NT2/D1 (cell line): ENCODE data around the gene CSNK1G3.

ENCODE experiments used
- DNase-seq: peaks from one replicate; pipeline ENCODE4 v3.0.0-alpha.2; 2011; ENCODE audit warnings: low read depth, low spot score
- H3K27me3 ChIP-seq: 2 replicates; pipeline ENCODE4 v1.6.0; 2011; ENCODE audit warnings: mild to moderate bottlenecking; ENCODE audit not compliant: insufficient read length, insufficient read depth
- H3K36me3 ChIP-seq: 2 replicates; pipeline ENCODE4 v1.6.1; 2011; ENCODE audit warnings: mild to moderate bottlenecking, low read length, mixed read lengths; ENCODE audit not compliant: insufficient read depth, insufficient read length
- H3K4me1 ChIP-seq: 2 replicates; pipeline ENCODE4 v1.5.1; 2011; ENCODE audit not compliant: insufficient read depth, insufficient read length
- H3K4me3 ChIP-seq: 2 replicates; pipeline ENCODE4 v1.5.1; 2011; ENCODE audit warnings: low read depth; ENCODE audit not compliant: insufficient read length
- H3K9ac ChIP-seq: 2 replicates; pipeline ENCODE4 v1.6.0; 2011; ENCODE audit warnings: low read depth; ENCODE audit not compliant: insufficient read length
- H3K9me3 ChIP-seq: 2 replicates; pipeline ENCODE4 v1.5.1; 2011; ENCODE audit warnings: mild to moderate bottlenecking, low read length; ENCODE audit not compliant: insufficient read depth
- SUZ12 ChIP-seq: IDR thresholded peaks from 2 replicates; pipeline ENCODE4 v1.6.1; 2011; ENCODE audit not compliant: insufficient read length, insufficient read depth; ENCODE audit errors: extremely low read depth
- YY1 ChIP-seq: IDR thresholded peaks from 2 replicates; pipeline ENCODE4 v1.6.1; 2011; ENCODE audit not compliant: insufficient read length, insufficient read depth
- ZNF274 ChIP-seq: IDR thresholded peaks from 2 replicates; pipeline ENCODE4 v1.6.1; 2011; ENCODE audit warnings: mild to moderate bottlenecking, low read depth, low read length

CSNK1G3 gene

DNA sequence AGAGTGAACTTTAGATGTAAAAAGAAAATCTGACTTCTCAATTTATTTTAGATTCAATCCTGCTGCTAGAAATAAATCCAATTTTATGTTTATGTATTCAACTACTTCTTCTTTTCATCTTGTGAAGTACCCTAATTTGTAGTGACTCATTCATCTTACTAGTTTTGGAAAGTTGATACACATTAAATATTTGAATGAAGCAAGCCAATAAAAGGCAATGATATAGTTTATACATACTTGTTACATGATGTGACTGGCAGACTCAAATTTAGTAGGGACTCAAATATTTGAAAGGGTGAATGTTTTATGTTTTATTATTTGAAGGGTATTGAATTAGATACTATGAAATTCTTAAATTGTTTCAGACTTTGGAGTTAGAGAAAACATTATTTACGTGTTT, 34.7 kb downstream of the CSNK1G3 start:
- H3K4me3 ChIP-seq = no peak overlapping the region
- H3K9me3 ChIP-seq = no peaks in the 10 kb centered on the region
- no peaks in the 10 kb centered on the region for H3K27me3 ChIP-seq
- no peaks in the 10 kb centered on the region for H3K36me3 ChIP-seq
- no peak overlapping the region for H3K9ac ChIP-seq
- no peak for DNase-seq
- no peaks in the 10 kb centered on the region for H3K4me1 ChIP-seq
- TF ChIP-seq SUZ12 (no peak), ZNF274 (no peak), YY1 (no peak)

DNA sequence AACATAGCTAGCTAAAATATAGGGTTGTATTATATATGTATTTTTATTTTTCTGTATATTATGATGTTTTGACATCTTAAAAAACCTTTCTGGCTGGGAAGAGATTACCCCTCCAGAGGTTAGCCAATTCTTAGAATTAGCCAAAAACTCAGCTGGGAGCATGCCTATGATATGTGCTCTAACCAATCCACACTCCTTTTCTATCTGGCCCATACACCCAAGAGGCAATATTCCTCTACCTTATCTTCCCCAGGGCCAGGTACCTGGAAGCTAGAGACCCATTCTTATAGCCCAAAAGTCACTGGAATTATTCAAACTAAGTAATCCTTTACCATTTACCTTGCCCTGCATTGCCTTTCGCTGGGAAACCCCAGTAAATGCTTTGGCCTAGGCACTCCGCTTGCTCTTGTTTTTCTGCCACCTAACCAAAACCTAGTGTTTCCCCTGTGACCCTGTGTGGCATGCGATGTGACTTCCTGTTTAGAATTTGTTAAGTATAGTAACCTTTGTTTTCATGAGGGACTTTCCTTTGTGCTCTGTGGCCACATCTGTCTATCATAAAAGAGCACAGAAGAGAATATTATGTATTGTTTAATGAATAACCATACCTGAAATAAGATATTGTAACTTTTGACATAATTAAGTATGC, 37.4 kb downstream of the CSNK1G3 start:
- Histone ChIP-seq H3K9ac (no peak overlapping the region), H3K36me3 (no peaks in the 10 kb centered on the region), H3K27me3 (no peaks in the 10 kb centered on the region), H3K4me3 (no peak overlapping the region), H3K4me1 (no peaks in the 10 kb centered on the region), H3K9me3 (no peaks in the 10 kb centered on the region)
- DNase-seq = no peak
- no peak for TF ChIP-seq SUZ12
- TF ChIP-seq YY1 = no peak
- no peak for TF ChIP-seq ZNF274

DNA sequence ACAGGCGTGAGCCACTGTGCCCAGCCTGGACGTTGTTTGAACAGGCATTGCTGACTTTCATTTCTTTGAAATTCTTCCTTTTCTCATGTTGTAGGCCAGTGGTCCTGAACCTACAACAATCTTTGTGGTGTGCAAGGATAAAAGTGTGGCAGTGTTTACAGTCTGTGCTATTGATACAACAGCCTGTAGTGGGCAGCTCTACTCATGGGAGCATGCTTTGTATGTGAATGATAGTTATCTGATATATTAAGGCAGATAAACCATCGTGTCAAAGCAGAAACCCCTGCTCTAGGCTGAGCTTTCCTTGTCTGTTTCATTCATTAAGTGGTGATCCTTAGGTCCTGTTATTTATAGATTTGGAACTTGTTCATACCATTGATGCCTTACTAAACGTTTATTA, 42.6 kb downstream of the CSNK1G3 start:
- Histone ChIP-seq H3K4me1 (no peaks in the 10 kb centered on the region), H3K9me3 (no peaks in the 10 kb centered on the region), H3K9ac (no peak overlapping the region), H3K36me3 (no peaks in the 10 kb centered on the region), H3K27me3 (no peaks in the 10 kb centered on the region), H3K4me3 (no peak overlapping the region)
- TF ChIP-seq YY1 (no peak), SUZ12 (no peak), ZNF274 (no peak)
- no peak for DNase-seq

DNA sequence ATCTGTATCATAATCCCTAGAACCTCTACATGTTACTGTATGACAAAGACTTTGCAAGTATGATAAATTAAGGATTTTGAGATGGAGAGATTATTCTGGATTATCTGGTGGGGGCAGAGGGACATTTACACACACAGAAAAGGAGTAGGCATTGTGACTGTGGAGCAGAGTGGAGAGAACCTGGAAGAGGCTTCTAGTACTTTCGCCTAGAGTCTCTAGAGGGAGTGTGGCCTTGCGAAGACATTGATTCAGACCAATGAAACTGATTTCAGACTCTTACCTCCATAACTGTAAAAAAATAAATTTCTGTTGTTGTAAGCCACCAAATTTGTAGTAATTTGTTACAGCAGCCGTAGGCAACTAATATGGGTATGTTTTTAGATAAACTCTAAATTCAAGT, 45.9 kb downstream of the CSNK1G3 start:
- Histone ChIP-seq H3K27me3 (no peaks in the 10 kb centered on the region), H3K36me3 (no peaks in the 10 kb centered on the region), H3K4me3 (no peak overlapping the region), H3K4me1 (no peaks in the 10 kb centered on the region), H3K9ac (no peak overlapping the region), H3K9me3 (no peaks in the 10 kb centered on the region)
- TF ChIP-seq ZNF274 (no peak), YY1 (no peak), SUZ12 (no peak)
- no peak for DNase-seq

DNA sequence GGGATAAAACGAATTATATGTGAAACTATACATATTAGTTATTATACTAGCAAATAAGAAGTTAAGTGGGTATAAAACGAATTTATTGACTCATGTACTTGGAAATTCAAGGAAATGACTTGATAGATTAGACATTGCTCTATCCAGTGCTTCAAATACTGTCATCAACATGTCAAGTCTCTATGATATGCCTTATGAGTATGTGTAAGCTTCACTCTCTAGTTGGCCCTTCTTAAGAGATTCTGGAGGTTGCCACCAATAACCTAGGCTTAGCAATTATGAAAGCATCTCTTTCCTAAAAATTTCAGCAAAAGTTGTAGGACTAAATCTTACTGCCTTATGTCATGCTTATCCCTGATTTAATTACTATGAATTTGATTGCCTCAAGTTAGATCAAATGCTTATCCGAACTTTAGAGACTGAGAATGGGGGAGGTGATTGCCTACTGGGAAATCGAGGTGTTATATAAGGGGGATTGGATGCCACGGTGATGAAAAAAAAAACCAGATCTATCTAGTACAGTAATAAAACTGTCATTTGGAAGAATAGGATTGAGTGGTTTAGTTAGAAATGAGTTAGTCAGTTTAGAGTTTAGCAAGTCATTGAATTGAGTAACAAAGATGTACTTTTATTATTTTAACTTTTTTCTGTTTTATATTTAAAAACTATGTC, 46.9 kb downstream of the CSNK1G3 start:
- Histone ChIP-seq H3K27me3 (no peaks in the 10 kb centered on the region), H3K9me3 (no peaks in the 10 kb centered on the region), H3K4me1 (no peaks in the 10 kb centered on the region), H3K36me3 (no peaks in the 10 kb centered on the region), H3K4me3 (no peak overlapping the region), H3K9ac (no peak overlapping the region)
- TF ChIP-seq SUZ12 (no peak), YY1 (no peak)
- DNase-seq = no peak

DNA sequence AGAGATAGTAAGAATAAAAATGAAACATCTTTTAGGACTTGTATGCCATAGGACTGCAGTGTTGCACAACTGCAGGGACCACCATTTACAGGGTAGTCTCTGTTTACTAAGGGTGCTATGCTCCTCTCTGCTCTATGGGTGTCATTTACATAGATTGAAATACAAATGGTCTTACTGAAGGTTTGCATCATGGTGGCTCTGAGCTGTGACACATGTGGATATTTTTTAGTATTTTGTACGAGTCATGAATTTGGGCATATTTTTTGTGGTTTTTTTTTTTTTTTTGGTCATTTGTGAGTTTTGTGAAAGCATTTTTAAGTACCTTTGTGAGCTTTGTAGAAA, 47.4 kb downstream of the CSNK1G3 start:
- no peaks in the 10 kb centered on the region for H3K9me3 ChIP-seq
- H3K27me3 ChIP-seq = no peaks in the 10 kb centered on the region
- DNase-seq = no peak
- no peaks in the 10 kb centered on the region for H3K4me1 ChIP-seq
- no peaks in the 10 kb centered on the region for H3K36me3 ChIP-seq
- H3K4me3 ChIP-seq = no peak overlapping the region
- TF ChIP-seq ZNF274 (no peak), SUZ12 (no peak), YY1 (no peak)
- H3K9ac ChIP-seq = no peak overlapping the region

DNA sequence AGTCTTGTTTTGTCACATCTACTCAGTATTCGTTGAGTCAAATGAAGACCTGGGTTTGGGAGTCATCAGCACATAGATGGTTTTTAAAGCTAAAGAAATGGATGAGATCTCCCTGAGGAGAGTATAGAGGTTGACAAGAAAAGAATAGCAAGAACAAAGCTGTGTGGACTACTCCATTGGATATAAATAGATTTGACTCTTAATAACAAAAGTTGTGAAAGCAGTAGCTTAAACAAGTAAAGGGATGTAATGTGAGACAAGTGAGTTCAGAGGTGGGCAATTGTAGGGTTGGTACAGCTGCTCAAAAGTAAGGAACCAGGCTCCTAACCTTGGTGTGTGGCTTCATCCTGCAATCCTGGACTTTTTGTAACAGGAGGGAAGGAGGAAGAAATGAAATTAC, 49.3 kb downstream of the CSNK1G3 start:
- H3K9ac ChIP-seq = no peak overlapping the region
- peaks cover 6% of the 10 kb centered on the region; the same call in 1 of the 2 replicates for H3K9me3 ChIP-seq
- H3K27me3 ChIP-seq = no peaks in the 10 kb centered on the region
- TF ChIP-seq SUZ12 = no peak
- TF ChIP-seq YY1 = no peak
- no peak for TF ChIP-seq ZNF274
- no peak for DNase-seq
- no peak overlapping the region for H3K4me3 ChIP-seq
- no peaks in the 10 kb centered on the region for H3K4me1 ChIP-seq
- H3K36me3 ChIP-seq = peaks cover 3% of the 10 kb centered on the region
